Mucosa of gallbladder (tissue), 1 donor: ENCODE measurements around the gene ACOXL. TPM values are rescaled to one million over a fixed set of nuclear protein-coding genes. Genes with fewer than 3 reads are reported as not detected.
"Not testable (repeated sequence)": the region's sequence is repeated elsewhere in the genome, so short reads cannot be mapped to it uniquely, and the experiment has no call there.

ENCODE experiments used
- DNase-seq: peaks from one replicate; pipeline ENCODE4 v3.0.0-alpha.2; 2020; ENCODE audit warnings: low spot score
- total RNA-seq: library from RNA; stranded (reverse); gene quantifications from one replicate; pipeline ENCODE4 v1.2.1, GENCODE V29; 2021
- donor health status: DM: no; HTN: no; CAD: no.

ACOXL gene
- total RNA-seq, 1 donor from 2014 or later: not detected

DNA sequence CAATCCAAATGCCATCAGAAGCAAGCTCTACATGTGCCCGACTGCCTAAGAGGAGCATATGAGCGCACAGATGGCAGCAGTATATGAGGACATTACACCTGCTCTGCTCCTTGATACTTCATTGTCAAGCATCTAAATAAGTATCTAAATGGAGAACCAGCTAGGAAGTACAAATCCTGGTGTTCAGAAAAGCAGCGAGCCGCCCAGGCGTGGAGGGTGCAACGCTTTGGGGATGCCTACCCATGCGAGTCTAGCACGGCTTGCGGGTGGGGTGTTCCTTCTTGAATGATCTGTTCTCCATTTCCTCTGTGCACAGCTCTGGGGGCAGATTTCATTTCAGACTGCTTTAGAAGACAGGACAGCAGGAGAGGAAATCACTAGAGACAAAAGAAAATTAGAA, 325.3 kb downstream of the ACOXL start:
- DNase-seq: no peak

DNA sequence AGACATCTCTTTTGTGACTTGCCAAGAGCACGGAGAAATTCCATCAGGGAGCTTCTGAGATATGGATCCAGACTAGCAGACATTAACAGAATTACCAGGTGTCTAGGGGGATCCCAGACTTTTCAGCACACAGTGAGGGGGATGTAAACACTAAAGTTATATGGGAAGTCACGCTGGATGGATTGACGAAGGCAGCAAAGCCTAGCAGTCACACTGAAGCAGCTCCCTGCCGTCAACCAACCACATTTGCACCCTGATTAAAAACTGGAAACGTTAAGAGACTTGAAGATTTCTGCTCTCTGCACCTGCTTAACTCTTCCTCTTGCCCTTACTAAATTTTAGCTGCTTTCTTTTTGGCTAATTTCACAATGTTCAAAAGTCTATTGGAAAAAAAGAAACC, 325.9 kb downstream of the ACOXL start:
- no peak for DNase-seq

DNA sequence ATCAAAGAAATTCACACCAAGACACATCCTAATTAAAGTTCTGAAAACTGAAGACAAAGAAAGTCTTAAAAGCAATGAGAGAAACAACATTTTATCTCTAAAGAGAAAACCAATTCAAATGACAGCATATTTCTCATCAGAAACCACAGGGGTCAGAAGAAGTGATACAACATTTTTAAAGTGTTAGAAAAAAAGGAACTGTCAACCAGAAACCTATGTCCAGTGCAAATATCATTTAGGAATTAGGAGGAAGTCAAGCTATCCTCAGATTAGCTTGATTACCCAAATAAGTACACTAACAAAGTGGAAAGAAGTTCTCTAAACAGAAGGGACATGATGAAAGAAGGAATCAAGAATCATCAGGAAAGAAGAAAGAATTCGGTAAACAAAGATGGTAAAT, 328.8 kb downstream of the ACOXL start:
- no peak for DNase-seq

DNA sequence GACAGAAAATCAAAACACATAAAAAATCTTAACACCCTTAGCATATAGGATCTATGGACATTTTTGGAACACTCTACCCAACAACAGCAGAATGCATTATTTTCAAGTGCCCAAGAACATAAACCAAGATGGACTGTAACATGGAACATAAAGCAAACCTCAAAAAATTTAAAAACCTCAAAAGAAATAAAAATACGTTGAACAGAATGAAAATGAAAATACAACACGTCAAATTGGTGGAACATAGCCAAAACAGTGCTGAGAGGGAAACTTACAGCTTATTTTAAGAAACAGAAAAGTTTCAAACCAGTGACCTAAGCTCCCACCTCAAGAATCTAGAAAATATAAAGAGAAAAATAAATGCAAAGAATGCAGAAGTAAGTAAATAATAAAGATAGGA, 330.0 kb downstream of the ACOXL start:
- DNase-seq: no peak

DNA sequence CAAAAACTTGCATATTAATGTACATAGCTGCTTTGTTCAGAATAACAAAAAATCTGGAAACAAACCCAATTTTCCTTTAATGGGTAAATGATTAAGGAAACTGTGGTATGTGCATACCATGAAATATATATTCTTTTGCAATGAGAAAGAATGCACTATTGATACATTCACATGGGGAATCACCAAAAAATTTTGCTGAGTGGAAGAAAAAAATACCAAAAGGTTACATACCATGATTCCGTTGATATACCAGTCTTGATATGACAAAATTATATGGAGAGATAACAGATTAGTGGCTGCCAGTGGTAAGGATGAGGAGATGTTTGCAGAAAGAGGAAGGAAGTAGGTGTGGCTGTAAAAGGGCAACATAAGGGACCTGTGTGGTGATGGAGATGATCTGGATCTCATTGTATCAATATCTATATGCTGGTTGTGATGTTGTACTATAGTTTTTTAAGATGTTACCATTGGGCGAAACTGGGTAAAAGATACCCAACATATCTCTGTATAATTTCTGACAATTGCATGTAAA, 333.8 kb downstream of the ACOXL start:
- DNase-seq: no peak

DNA sequence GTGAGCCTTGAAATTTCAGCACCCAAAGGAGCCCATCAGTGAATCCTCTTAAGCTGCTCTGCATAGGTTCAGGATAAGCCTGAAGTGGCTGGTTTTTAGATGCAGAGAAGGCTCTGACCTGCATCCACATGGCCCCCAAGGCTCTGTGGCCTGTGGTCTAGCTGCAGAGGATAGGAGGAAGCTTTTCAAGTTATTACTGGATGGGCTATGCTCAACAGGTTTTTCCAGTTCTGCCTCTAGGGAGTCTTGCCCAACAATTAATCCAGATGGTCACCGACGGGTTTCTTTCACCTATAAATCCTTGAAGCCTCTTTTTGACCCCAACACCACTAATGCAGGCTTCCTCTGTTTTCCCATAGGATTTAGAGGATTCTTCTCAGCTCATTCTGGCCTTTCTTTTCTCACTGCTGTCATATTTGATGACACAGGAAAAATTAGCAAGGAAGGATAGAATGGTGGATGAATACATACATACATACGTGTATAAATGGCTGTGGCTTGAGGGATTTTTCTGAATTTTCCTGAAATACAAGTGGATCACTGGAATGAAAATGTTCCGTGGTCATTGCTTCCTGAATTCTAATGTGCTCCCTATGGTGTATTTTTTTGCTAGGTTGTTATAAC, 336.2 kb downstream of the ACOXL start:
- peak; percentile 54 for DNase-seq

DNA sequence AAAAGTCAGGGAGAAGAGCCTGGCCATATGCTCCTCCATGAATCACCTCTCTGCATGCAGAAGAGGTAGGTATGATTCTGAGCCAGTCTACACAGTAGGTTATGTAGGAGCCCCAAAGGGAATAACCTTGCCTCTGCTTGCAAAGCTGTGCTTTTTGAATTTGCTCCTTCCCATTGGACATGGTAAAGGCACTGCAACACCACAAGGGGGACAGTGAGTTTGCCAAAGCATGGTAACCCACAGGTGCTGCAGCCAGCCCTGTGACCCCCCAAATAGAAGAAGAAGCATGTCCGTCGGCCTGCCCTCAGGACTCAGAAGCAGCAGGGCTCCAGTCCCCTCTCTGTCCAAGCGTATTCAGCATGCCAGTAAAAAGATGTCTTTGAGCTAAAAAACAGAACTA, 337.3 kb downstream of the ACOXL start:
- DNase-seq: no peak

DNA sequence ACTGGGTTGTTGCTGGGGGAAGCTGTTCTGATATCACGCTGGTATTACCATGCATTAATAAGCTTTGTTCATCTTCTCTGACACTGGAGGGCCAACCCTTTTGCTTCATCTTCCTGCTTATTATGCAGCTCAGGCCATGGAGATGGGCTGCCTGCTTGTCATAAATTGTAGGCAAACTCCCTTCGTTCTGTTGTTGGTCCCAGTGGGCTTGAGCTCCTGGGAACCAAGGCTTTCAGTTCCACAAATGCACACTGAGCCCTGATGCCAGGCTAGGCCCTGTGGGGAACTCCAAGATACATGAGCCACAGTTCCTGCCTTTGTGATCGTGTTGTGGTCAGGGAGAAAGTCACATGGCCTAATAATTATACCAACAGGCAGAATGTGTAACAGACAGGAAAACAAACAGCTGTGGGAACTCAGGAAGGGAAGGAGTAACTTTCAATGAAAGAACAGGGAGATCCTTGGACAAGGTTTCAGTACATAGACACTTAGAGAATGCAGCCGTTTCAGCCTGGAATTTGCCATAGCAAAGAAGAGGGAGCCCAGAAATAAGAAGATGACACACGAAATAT, 339.3 kb downstream of the ACOXL start:
- no peak for DNase-seq

DNA sequence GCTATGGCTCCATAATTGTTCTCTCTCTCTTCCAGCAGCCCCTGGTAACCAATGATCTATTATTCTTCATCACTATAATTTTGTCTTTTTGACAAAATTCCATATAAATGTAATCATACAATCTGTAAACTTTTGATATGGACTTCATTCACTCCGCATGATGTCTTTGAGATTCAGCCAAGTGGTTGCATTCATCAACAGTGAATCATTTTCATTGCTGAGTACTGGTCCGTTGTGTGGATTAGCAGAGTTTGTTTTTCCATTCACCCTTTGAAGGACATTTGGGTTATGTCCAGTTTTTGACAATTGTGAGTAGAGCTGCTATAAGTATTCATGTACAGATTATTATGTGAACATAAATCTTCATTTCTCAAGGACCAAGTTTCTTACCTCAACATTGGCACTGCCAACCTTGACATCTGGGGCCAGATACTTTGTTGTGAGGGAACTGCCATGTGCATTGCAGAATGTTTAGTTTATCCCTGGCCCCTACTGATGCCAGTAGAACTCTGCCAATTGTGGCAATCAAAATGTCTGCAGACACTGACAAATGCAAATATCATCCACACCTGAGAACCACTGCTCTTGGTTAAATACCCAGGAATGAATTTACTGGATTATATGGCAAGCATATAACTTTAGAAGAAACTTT, 340.0 kb downstream of the ACOXL start:
- no peak for DNase-seq

DNA sequence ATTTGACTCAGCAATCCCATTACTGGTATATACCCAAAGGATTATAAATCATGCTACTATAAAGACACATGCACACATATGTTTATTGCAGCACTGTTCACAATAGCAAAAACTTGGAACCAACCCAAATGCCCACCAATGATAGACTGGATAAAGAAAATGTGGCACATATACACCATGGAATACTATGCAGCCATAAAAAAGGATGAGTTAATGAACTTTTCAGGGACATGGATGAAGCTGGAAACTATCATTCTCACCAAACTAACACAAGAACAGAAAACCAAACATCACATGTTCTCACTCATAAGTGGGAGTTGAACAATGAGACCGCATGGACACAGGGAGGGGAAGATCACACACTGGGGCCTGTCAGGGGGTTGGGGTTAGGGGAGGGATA, 350.3 kb downstream of the ACOXL start:
- not testable (repeated sequence) for DNase-seq

DNA sequence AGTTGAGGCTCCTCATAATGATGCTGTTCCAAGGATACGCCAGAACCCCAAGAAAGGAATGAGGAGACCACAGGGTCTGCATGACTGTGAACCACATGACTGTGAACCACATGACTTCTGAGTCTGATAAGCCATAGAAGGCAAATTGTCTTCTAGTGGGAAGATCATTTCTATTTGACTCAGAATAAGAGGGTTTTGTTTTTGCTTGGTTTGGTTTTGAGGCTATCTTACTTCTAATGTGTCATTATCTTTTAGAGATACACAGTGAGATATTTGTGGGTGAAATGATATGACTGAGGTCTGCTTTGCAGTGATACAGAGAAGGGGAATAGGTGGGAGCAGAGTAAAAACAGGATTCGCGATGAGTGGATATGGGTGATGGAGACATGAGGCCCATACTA, 359.4 kb downstream of the ACOXL start:
- no peak for DNase-seq

DNA sequence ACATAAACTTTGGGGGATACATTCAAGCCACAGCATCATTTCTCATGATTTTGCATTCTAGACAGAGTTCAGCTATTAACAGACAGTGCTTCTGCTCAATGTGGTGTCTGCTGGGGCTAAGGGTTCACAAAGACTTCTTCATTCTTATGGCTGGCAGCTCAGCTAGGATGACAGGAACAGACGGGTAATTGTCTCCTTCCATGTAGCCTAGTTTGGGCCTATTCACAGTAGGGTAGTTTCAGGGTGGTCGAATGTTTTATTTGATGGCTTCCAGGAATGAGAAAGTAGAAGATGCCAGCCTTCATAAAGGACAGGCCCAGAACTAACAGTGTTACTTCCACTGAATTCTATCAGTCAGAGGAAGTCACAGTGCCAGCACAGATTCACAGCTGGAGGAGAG, 362.3 kb downstream of the ACOXL start:
- DNase-seq: no peak

DNA sequence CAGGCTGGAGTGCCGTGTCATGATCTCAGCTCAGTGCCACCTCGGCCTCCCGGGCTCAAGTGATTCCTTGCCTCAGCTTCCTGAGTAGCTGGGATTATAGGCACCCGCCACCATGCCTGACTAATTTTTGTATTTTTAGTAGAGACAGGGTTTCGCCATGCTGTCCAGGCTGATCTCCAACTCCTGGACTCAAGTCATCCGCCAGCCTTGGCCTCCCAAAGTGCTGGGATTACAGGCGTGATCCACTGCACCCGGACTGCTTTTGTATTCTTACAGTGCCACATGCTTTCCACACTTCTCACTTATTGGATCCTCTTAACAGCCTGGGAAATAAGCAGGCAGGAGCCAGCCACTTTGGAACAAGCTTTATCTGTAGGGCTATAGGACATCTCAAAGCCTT, 363.1 kb downstream of the ACOXL start:
- no peak for DNase-seq

DNA sequence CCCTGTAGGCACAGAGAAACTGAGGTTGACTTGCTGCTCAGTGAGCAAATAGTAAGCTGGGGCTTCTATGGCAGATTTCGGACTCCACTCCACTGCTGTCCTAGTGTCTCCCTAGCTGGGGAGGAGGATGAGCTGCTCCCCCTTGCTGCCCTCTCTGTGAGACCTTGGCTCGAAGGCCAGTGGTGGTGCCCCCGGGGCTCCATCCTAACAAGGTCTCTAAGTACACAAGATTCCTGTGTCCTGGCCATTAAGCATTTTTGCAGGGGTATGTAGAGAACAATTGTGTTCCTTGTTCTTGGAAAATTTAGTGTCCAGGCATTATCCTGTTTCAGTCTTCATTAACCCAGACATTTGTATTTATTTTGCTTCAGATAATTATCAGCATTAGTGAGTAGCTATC, 367.0 kb downstream of the ACOXL start:
- no peak for DNase-seq

DNA sequence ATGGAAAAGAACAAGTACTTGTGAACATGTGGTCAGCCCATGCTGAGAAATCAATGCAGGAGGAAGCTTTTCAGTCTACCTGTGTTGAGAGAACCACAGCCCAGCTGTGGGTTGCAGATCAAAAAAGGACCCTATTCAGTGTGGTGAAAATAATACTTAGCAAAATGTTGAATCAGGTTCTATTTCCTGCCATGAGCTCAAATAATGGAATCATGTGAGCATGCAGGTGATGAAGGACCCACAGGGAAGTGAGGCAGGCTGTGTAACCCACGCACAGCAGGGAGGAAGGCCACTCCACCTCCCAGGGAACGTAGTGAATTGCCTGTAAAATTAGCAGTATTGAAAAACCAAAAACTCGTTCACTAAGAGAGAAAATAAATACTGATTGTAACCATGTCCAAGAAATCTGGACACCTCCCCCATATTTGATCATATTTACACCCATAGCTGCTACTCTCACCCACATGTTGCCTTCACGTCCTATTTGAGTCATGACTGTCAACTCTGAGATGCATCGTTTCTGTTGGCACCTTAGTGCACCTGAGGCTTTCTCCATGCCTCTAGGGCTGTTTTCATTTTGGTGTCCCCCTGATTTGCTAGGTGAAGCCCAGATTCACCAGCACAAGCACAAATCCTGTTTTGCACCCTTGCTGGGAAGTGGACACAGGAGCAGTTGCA, 367.9 kb downstream of the ACOXL start:
- DNase-seq: no peak

DNA sequence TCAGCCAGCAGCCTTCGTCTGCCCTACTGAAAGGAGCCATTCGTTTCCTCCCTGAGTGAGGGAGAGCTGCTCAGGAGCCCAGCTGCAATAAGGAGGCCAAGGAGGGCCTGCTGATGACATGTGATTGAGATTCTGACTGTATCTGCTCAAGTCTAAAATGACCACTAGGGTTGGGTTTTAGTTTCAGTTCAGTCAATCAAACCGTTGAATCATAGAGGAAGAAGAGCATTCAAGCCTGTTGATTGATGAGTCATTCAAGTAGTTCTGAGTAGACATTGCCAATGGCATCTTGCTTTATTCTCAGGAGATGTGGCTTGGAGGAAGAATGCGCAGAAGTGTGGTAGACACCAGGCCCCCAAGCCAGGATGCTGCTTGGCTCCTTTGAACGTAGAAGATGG, 368.4 kb downstream of the ACOXL start:
- no peak for DNase-seq

DNA sequence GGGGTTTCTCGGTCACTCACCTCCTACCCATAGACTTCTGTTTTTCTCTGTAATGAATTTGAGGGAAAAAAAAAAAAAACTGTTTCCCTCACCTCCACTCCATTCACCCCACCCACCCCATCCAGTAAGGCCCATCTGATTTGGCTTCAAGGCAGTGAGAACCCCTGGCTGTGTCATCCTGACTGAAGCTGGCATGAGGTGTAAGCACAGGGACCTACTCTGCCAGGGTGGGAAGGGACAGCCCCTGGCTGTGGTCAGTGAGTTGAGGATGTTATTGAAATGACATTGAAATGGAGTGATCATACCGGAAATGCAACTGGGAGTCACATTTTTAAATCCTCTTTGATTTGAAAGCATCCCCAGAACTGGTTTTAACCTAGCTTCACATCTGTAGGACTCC, 369.2 kb downstream of the ACOXL start:
- DNase-seq: no peak

DNA sequence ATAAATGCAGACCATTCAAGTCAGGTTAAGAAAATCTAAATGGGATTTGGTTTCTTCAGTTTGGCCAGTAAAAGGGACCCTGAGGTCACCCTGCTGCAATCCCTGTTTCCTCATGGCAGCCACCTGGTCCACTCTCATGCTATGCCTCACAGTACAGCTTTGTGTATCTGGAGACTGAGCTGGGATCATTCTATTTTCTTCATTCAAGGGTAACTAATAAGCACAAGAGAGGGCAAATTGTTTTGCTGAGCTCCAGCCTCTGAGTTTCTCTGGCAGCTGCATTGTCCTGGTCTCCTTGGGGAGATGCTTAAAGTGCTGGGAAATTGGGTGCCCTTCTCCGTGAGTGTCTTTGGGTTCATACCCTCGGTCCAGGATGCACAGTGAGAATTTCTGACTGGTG, 369.8 kb downstream of the ACOXL start:
- no peak for DNase-seq

DNA sequence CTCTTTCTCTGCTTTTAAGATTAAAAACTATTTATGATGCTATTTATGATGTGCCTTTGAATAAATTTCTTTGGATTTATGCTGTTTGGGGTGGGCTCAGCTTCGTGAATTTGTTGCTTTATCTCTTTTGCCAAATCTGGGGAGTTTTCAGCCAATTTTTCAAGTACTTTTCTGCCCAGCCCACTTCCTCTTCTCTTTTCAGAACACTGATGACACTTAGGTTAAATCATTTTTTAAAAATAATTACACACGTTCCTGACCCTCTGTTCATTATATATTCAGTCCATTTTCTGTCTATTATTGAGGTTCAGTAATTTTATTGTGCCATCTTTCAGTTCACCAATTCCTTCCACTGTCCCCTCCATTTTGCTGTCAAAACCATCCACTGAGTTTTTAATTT, 373.6 kb downstream of the ACOXL start:
- no peak for DNase-seq

DNA sequence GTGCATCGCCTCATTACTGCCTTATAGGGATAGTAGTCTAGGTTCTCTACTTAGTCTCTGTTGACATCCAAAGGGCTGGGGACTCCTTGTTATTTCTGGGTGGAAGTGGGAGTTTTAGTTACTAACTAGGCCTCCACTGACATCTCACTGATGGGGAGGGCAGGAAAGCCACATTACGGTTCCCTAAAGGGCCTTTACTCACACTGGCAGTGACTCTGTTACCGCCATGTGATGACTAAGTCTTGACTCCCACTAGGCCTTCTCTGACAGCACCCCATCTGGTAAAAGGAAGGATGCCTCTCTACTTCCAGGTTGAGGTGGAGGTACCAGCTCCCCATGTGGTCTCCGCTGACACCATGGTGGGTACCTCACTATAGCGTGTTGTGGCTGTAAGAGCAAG, 374.3 kb downstream of the ACOXL start:
- DNase-seq: no peak

DNA sequence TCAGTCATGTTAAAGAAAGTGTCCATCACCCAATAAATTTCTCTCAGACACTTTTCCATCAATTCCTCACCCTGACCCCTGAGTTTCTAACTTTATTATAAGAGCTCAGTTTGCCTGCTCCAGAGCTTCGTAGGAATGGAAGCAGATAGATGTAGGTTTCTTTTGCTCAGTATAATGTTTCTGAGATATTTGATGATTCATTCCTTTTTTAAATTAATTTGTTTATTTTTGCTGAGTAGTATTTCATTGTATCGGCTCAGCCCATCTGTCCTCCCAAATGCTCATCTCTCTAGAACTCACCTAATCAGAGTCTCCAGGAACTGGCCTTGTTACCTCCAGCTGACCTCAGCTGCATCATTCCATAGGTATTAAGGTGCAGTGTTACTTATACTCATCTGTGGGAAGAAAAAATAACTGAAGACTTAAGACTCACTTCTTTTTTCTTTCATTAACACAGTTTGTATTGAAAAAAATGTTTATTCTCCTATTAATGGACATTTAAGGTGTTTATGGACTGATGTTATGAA, 376.4 kb downstream of the ACOXL start:
- no peak for DNase-seq

DNA sequence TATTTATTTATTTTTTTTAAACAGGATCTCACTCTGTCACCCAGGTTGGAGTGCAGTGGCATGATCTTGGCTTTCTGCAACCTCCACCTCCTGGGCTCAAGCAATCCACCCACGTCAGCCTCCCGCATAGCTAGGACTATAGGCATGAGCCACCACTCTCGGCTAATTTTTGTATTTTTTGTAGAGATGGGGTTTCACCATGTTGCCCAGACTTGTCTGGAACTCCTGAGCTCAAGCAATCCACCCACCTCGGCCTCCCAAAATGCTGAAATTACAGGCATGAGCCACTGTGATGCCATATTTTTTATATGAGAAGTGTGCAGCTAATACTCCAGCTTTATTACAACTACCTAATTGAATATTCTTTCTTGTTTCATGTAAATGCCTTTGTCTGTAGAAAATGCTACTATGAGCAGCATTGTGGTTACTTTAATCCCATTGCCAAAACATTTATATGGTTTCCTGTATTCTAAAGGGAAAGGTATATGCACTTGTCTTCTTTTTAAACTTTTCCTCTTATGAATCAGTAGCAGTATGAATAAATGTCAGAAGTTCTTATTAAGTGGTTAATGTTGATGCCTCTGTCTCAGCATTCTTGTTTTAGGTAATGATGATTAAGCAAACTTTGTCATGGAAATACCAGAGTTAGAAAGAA, 378.9 kb downstream of the ACOXL start:
- no peak for DNase-seq
